Skeletal muscle satellite cell (primary cell): Measurements from ENCODE around the gene SLC10A1.

ENCODE experiments used
- H3K27me3 ChIP-seq: 2 replicates; pipeline ENCODE4 v1.7.0; 2013; ENCODE audit warnings: low read length; ENCODE audit not compliant: control insufficient read depth, insufficient read depth
- H3K36me3 ChIP-seq: 2 replicates; pipeline ENCODE4 v1.7.0; 2013; ENCODE audit warnings: mild to moderate bottlenecking, control low read depth, low read length; ENCODE audit not compliant: insufficient read depth
- H3K4me1 ChIP-seq: 2 replicates; pipeline ENCODE4 v1.7.0; 2013; ENCODE audit warnings: low read length; ENCODE audit not compliant: control insufficient read depth, insufficient read depth
- H3K4me2 ChIP-seq: 2 replicates; pipeline ENCODE4 v1.7.0; 2013; ENCODE audit warnings: mild to moderate bottlenecking, low read length
- H3K4me3 ChIP-seq: 2 replicates; pipeline ENCODE4 v1.7.0; 2013; ENCODE audit warnings: low read length
- H3K9ac ChIP-seq: 2 replicates; pipeline ENCODE4 v1.7.0; 2013; ENCODE audit warnings: mild to moderate bottlenecking, low read depth, low read length, moderate library complexity
- H3K9me3 ChIP-seq: replicated peaks from 2 replicates; pipeline ENCODE4 v1.7.0; 2013; ENCODE audit warnings: mild to moderate bottlenecking, control low read depth, low read length

The SLC10A1 gene

GRCh38 chr14:69780092-69780491 lies 16.9 kb downstream of the SLC10A1 start:
- peaks cover 53% of the 10 kb centered on the region for H3K36me3 ChIP-seq
- no peak overlapping the region for H3K4me3 ChIP-seq
- no peaks in the 10 kb centered on the region for H3K27me3 ChIP-seq
- H3K4me1 ChIP-seq = no peaks in the 10 kb centered on the region
- H3K9me3 ChIP-seq = no peaks in the 10 kb centered on the region
- no peak overlapping the region for H3K9ac ChIP-seq
- H3K4me2 ChIP-seq = no peak overlapping the region

- Histone ChIP-seq H3K9ac (no peak overlapping the region), H3K4me1 (no peaks in the 10 kb centered on the region), H3K4me2 (no peak overlapping the region), H3K9me3 (no peaks in the 10 kb centered on the region), H3K27me3 (no peaks in the 10 kb centered on the region), H3K4me3 (no peak overlapping the region), H3K36me3 (peaks cover 62% of the 10 kb centered on the region)
Observed at GRCh38 chr14:69779088-69779487, 18.0 kb downstream of the SLC10A1 start.

GRCh38 chr14:69776875-69777453 lies 20.1 kb downstream of the SLC10A1 start:
- H3K4me1 ChIP-seq = no peaks in the 10 kb centered on the region
- H3K36me3 ChIP-seq = peaks cover 83% of the 10 kb centered on the region
- H3K9ac ChIP-seq = no peak overlapping the region
- no peaks in the 10 kb centered on the region for H3K9me3 ChIP-seq
- no peak overlapping the region for H3K4me3 ChIP-seq
- no peaks in the 10 kb centered on the region for H3K27me3 ChIP-seq
- no peak overlapping the region for H3K4me2 ChIP-seq

- Histone ChIP-seq H3K4me1 (no peaks in the 10 kb centered on the region), H3K36me3 (peaks cover 94% of the 10 kb centered on the region), H3K4me3 (no peak overlapping the region), H3K9me3 (no peaks in the 10 kb centered on the region), H3K9ac (no peak overlapping the region), H3K27me3 (no peaks in the 10 kb centered on the region), H3K4me2 (no peak overlapping the region)
Observed at GRCh38 chr14:69775012-69775411, 22.0 kb downstream of the SLC10A1 start.

- Histone ChIP-seq H3K4me3 (no peak overlapping the region), H3K27me3 (no peaks in the 10 kb centered on the region), H3K4me2 (no peak overlapping the region), H3K4me1 (peaks cover 4% of the 10 kb centered on the region), H3K9me3 (no peaks in the 10 kb centered on the region), H3K9ac (no peak overlapping the region), H3K36me3 (peaks cover 97% of the 10 kb centered on the region)
Observed at GRCh38 chr14:69773571-69774276, 23.3 kb downstream of the SLC10A1 start.

- Histone ChIP-seq H3K9ac (no peak overlapping the region), H3K9me3 (no peaks in the 10 kb centered on the region), H3K4me1 (peaks cover 9% of the 10 kb centered on the region), H3K27me3 (no peaks in the 10 kb centered on the region), H3K4me2 (no peak overlapping the region), H3K36me3 (peaks cover 94% of the 10 kb centered on the region), H3K4me3 (no peak overlapping the region)
Observed at GRCh38 chr14:69772082-69773017, 24.7 kb downstream of the SLC10A1 start.

GRCh38 chr14:69771136-69771535 lies 25.9 kb downstream of the SLC10A1 start:
- Histone ChIP-seq H3K4me3 (no peak overlapping the region), H3K27me3 (no peaks in the 10 kb centered on the region), H3K9me3 (no peaks in the 10 kb centered on the region), H3K4me2 (no peak overlapping the region), H3K4me1 (peaks cover 14% of the 10 kb centered on the region), H3K9ac (no peak overlapping the region), H3K36me3 (peaks cover 88% of the 10 kb centered on the region)

- Histone ChIP-seq H3K9me3 (no peaks in the 10 kb centered on the region), H3K4me3 (no peak overlapping the region), H3K36me3 (peaks cover 82% of the 10 kb centered on the region), H3K4me1 (peaks cover 14% of the 10 kb centered on the region), H3K27me3 (no peaks in the 10 kb centered on the region), H3K9ac (no peak overlapping the region), H3K4me2 (no peak overlapping the region)
Observed at GRCh38 chr14:69770559-69770958, 26.5 kb downstream of the SLC10A1 start.

- Histone ChIP-seq H3K36me3 (peaks cover 73% of the 10 kb centered on the region), H3K4me3 (no peak overlapping the region), H3K27me3 (no peaks in the 10 kb centered on the region), H3K9ac (no peak overlapping the region), H3K4me1 (peaks cover 14% of the 10 kb centered on the region), H3K4me2 (peak overlapping the region; percentile 16), H3K9me3 (no peaks in the 10 kb centered on the region)
Observed at GRCh38 chr14:69769623-69770022, 27.4 kb downstream of the SLC10A1 start.

- Histone ChIP-seq H3K4me3 (peak overlapping the region; percentile 96), H3K36me3 (peaks cover 66% of the 10 kb centered on the region), H3K27me3 (no peaks in the 10 kb centered on the region), H3K4me1 (peaks cover 14% of the 10 kb centered on the region), H3K9ac (peak overlapping the region; percentile 100), H3K9me3 (no peaks in the 10 kb centered on the region), H3K4me2 (peak overlapping the region; percentile 87)
Observed at GRCh38 chr14:69768873-69769272, 28.2 kb downstream of the SLC10A1 start.

- Histone ChIP-seq H3K36me3 (peaks cover 52% of the 10 kb centered on the region), H3K4me2 (peak overlapping the region; percentile 87), H3K4me3 (peak overlapping the region; percentile 96), H3K9me3 (no peaks in the 10 kb centered on the region), H3K9ac (peak overlapping the region; percentile 100), H3K4me1 (peaks cover 14% of the 10 kb centered on the region), H3K27me3 (no peaks in the 10 kb centered on the region)
Observed at GRCh38 chr14:69767369-69767999, 29.6 kb downstream of the SLC10A1 start.
